Neural progenitor cell (in vitro differentiated cells): Measurements from ENCODE around the gene SLAMF8. TPM values are rescaled to one million over a fixed set of nuclear protein-coding genes. Genes with fewer than 3 reads are reported as not detected.

Source experiments
- DNase-seq: peaks from one replicate; pipeline ENCODE4 v3.0.0-alpha.2; 2016; ENCODE audit warnings: low spot score
- H2AFZ ChIP-seq: fragments of 200-600 bp; sonication (generic); replicated peaks from 2 replicates; pipeline ENCODE4 v1.6.1; 2016; ENCODE audit warnings: antibody characterized with exemption
- H3F3A ChIP-seq: fragments of 200-600 bp; sonication (generic); 2 replicates; pipeline ENCODE4 v1.6.1; 2016; ENCODE audit warnings: antibody characterized with exemption, low read depth
- H3K27ac ChIP-seq: fragments of 200-600 bp; sonication (generic); 2 replicates; pipeline ENCODE4 v1.5.1; 2016; ENCODE audit warnings: mild to moderate bottlenecking
- H3K27me3 ChIP-seq: fragments of 200-600 bp; sonication (generic); 2 replicates; pipeline ENCODE4 v1.6.1; 2016; ENCODE audit warnings: mild to moderate bottlenecking, moderate library complexity
- H3K36me3 ChIP-seq: fragments of 200-600 bp; sonication (generic); 2 replicates; pipeline ENCODE4 v1.5.1; 2016
- H3K4me1 ChIP-seq: fragments of 200-600 bp; sonication (generic); 2 replicates; pipeline ENCODE4 v1.6.1; 2016; ENCODE audit warnings: mixed run types
- H3K4me2 ChIP-seq: fragments of 200-600 bp; sonication (generic); 2 replicates; pipeline ENCODE4 v1.6.1; 2016
- H3K4me3 ChIP-seq: fragments of 200-600 bp; sonication (generic); 2 replicates; pipeline ENCODE4 v1.5.1; 2016
- H3K79me2 ChIP-seq: fragments of 200-600 bp; sonication (generic); 2 replicates; pipeline ENCODE4 v1.6.1; 2016; ENCODE audit warnings: low read depth
- H3K9ac ChIP-seq: fragments of 200-600 bp; sonication (generic); 2 replicates; pipeline ENCODE4 v1.6.1; 2016
- H3K9me3 ChIP-seq: fragments of 200-600 bp; sonication (generic); 2 replicates; pipeline ENCODE4 v1.5.1; 2016; ENCODE audit warnings: low read depth
- H4K20me1 ChIP-seq: fragments of 200-600 bp; sonication (generic); 2 replicates; pipeline ENCODE4 v1.6.1; 2016; ENCODE audit warnings: low read depth
- H3K27ac Mint-ChIP-seq: 3 replicates; pipeline ENCODE4 v1.8.0; 2021; ENCODE audit warnings: mixed read lengths
- H3K27me3 Mint-ChIP-seq: 2 replicates; pipeline ENCODE4 v1.8.0; 2022; ENCODE audit warnings: low read depth, mild to moderate bottlenecking, inconsistent platforms, moderate library complexity, mixed read lengths; ENCODE audit not compliant: insufficient read depth
- H3K36me3 Mint-ChIP-seq: 3 replicates; pipeline ENCODE4 v1.8.0; 2021; ENCODE audit warnings: mixed read lengths
- H3K4me1 Mint-ChIP-seq: 3 replicates; pipeline ENCODE4 v1.8.0; 2021; ENCODE audit warnings: mixed read lengths
- H3K4me3 Mint-ChIP-seq: 3 replicates; pipeline ENCODE4 v1.8.0; 2021; ENCODE audit warnings: mild to moderate bottlenecking, moderate library complexity, mixed read lengths
- H3K9me3 Mint-ChIP-seq: 3 replicates; pipeline ENCODE4 v1.8.0; 2020; ENCODE audit warnings: mixed read lengths
- EZH2 ChIP-seq: fragments of 200-600 bp; sonication (generic); IDR thresholded peaks from 2 replicates; pipeline ENCODE4 v1.6.1; 2017; ENCODE audit warnings: antibody characterized with exemption, mild to moderate bottlenecking, moderate library complexity
- EZH2phosphoT487 ChIP-seq: fragments of 200-600 bp; sonication (generic); IDR thresholded peaks from 2 replicates; pipeline ENCODE4 v1.6.1; 2017; ENCODE audit warnings: antibody characterized with exemption
- total RNA-seq: library from RNA; depleted of rRNA; stranded (reverse); fragments of >200 nt; gene quantifications from 2 replicates; pipeline ENCODE4 v1.2.3, GENCODE V29; 2015; ENCODE audit warnings: low replicate concordance
- TF ChIP-seq, protein P1 (sequence below): fragments of 200-600 bp; sonication (generic); IDR thresholded peaks from 2 replicates; pipeline ENCODE4 v1.5.1; 2017; ENCODE audit warnings: antibody characterized with exemption, mild to moderate bottlenecking

SLAMF8 gene
- total RNA-seq, 1 donor from 2014 or later = not detected

DNA sequence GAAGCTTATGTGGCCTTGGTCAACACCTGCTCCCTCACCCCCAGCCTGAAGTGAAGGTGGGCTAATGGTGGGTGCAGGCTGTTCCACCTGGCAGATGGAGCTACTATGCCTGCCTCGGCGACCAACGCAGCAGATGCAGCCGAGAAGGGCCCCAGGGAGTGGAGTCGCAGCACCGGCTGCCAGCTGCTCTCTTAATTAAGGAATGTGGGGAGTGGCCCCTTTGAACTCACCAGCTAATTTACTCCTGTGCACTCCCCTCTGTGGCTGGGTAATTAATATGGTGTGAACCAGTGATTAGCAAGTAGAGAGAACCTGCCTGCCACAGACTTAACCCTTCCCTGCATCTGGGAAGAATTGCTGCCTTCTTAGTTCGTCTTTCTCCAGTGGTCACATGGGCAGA lies 3.3 kb upstream of the SLAMF8 start:
- peaks cover 27% of the 10 kb centered on the region for H3K4me1 Mint-ChIP-seq
- no peaks in the 10 kb centered on the region for H3K9me3 Mint-ChIP-seq
- H3K27ac ChIP-seq = no peak overlapping the region
- peaks cover 11% of the 10 kb centered on the region for H3K4me1 ChIP-seq
- H3K4me3 ChIP-seq = no peak overlapping the region
- DNase-seq = peak; percentile 62
- H2AFZ ChIP-seq = no peak overlapping the region
- H3K36me3 ChIP-seq = no peaks in the 10 kb centered on the region
- no peaks in the 10 kb centered on the region for H4K20me1 ChIP-seq
- peak overlapping the region; percentile 59 for H3K4me2 ChIP-seq
- TF ChIP-seq, protein P1, sequence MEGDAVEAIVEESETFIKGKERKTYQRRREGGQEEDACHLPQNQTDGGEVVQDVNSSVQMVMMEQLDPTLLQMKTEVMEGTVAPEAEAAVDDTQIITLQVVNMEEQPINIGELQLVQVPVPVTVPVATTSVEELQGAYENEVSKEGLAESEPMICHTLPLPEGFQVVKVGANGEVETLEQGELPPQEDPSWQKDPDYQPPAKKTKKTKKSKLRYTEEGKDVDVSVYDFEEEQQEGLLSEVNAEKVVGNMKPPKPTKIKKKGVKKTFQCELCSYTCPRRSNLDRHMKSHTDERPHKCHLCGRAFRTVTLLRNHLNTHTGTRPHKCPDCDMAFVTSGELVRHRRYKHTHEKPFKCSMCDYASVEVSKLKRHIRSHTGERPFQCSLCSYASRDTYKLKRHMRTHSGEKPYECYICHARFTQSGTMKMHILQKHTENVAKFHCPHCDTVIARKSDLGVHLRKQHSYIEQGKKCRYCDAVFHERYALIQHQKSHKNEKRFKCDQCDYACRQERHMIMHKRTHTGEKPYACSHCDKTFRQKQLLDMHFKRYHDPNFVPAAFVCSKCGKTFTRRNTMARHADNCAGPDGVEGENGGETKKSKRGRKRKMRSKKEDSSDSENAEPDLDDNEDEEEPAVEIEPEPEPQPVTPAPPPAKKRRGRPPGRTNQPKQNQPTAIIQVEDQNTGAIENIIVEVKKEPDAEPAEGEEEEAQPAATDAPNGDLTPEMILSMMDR = no peak
- TF ChIP-seq EZH2phosphoT487 (no peak), EZH2 (no peak)
- no peaks in the 10 kb centered on the region for H3K9me3 ChIP-seq
- H3K27me3 ChIP-seq = no peaks in the 10 kb centered on the region
- H3K27me3 Mint-ChIP-seq = peaks cover 17% of the 10 kb centered on the region
- H3K27ac Mint-ChIP-seq = peak overlapping the region; percentile 38
- H3K36me3 Mint-ChIP-seq = no peaks in the 10 kb centered on the region
- no peaks in the 10 kb centered on the region for H3K79me2 ChIP-seq
- no peaks in the 10 kb centered on the region for H3F3A ChIP-seq
- no peak overlapping the region for H3K4me3 Mint-ChIP-seq
- H3K9ac ChIP-seq = no peak overlapping the region

DNA sequence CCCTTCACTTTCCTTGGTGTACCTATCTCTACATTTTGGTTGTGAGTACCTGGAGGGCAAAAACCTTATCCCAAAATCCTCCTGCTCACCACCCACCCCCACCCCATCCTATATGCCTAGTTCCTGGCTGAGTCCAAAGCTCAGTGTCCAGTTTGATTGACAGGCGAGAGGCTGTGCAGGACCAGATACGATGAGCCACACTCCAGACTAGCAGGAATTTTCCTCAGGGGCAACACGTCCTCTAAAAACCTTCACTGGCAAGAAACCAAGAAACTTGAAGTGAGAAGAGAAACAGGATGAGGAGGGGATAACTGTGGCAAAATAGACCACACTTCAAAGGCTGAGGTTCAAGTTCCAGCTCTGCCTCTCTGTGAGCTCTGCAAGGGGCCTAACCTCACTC lies 1.1 kb upstream of the SLAMF8 start:
- Histone ChIP-seq H4K20me1 (no peaks in the 10 kb centered on the region), H2AFZ (no peak overlapping the region), H3K27me3 (peaks cover 6% of the 10 kb centered on the region), H3K9me3 (no peaks in the 10 kb centered on the region), H3K79me2 (no peaks in the 10 kb centered on the region), H3K4me1 (peaks cover 11% of the 10 kb centered on the region), H3K36me3 (no peaks in the 10 kb centered on the region), H3K4me3 (no peak overlapping the region), H3F3A (no peaks in the 10 kb centered on the region), H3K4me2 (no peak overlapping the region), H3K9ac (no peak overlapping the region), H3K27ac (no peak overlapping the region)
- Mint-ChIP-seq H3K27me3 (peaks cover 17% of the 10 kb centered on the region), H3K4me3 (no peak overlapping the region), H3K4me1 (peaks cover 34% of the 10 kb centered on the region), H3K27ac (no peak overlapping the region), H3K9me3 (no peaks in the 10 kb centered on the region), H3K36me3 (no peaks in the 10 kb centered on the region)
- TF ChIP-seq, protein P1 = no peak
- TF ChIP-seq EZH2 (no peak), EZH2phosphoT487 (no peak)
- no peak for DNase-seq

- no peak for TF ChIP-seq EZH2phosphoT487
- TF ChIP-seq EZH2 = no peak
- TF ChIP-seq, protein P1 = no peak
- peaks cover 16% of the 10 kb centered on the region for H3K27me3 ChIP-seq
- Mint-ChIP-seq H3K4me3 (no peak overlapping the region), H3K4me1 (peaks cover 41% of the 10 kb centered on the region), H3K27ac (peak overlapping the region; percentile 23), H3K36me3 (no peaks in the 10 kb centered on the region), H3K9me3 (no peaks in the 10 kb centered on the region), H3K27me3 (peaks cover 17% of the 10 kb centered on the region)
- no peaks in the 10 kb centered on the region for H3K36me3 ChIP-seq
- no peaks in the 10 kb centered on the region for H3K9me3 ChIP-seq
- no peak overlapping the region for H3K4me2 ChIP-seq
- H3F3A ChIP-seq = peaks cover 6% of the 10 kb centered on the region
- no peak for DNase-seq
- H3K79me2 ChIP-seq = no peaks in the 10 kb centered on the region
- H3K4me1 ChIP-seq = peaks cover 23% of the 10 kb centered on the region
- H2AFZ ChIP-seq = no peak overlapping the region
- H3K9ac ChIP-seq = no peak overlapping the region
- H4K20me1 ChIP-seq = no peaks in the 10 kb centered on the region
- H3K27ac ChIP-seq = no peak overlapping the region
- no peak overlapping the region for H3K4me3 ChIP-seq
Measured at GRCh38 chr1:159827102-159827490, 423 bp downstream of the SLAMF8 start.

GRCh38 chr1:159827549-159827948 lies 876 bp downstream of the SLAMF8 start:
- Mint-ChIP-seq H3K27me3 (peaks cover 17% of the 10 kb centered on the region), H3K27ac (no peak overlapping the region), H3K4me3 (no peak overlapping the region), H3K9me3 (no peaks in the 10 kb centered on the region), H3K4me1 (peaks cover 42% of the 10 kb centered on the region), H3K36me3 (no peaks in the 10 kb centered on the region)
- no peak for DNase-seq
- no peaks in the 10 kb centered on the region for H4K20me1 ChIP-seq
- no peaks in the 10 kb centered on the region for H3K9me3 ChIP-seq
- H2AFZ ChIP-seq = no peak overlapping the region
- TF ChIP-seq EZH2phosphoT487 (no peak), EZH2 (no peak)
- TF ChIP-seq, protein P1 = no peak
- H3K27me3 ChIP-seq = peaks cover 16% of the 10 kb centered on the region
- no peaks in the 10 kb centered on the region for H3K36me3 ChIP-seq
- no peak overlapping the region for H3K27ac ChIP-seq
- H3F3A ChIP-seq = peaks cover 6% of the 10 kb centered on the region
- H3K4me3 ChIP-seq = no peak overlapping the region
- H3K4me2 ChIP-seq = no peak overlapping the region
- H3K79me2 ChIP-seq = no peaks in the 10 kb centered on the region
- H3K4me1 ChIP-seq = peaks cover 28% of the 10 kb centered on the region
- no peak overlapping the region for H3K9ac ChIP-seq
